ENCODE results near the gene CDA.

DNA sequence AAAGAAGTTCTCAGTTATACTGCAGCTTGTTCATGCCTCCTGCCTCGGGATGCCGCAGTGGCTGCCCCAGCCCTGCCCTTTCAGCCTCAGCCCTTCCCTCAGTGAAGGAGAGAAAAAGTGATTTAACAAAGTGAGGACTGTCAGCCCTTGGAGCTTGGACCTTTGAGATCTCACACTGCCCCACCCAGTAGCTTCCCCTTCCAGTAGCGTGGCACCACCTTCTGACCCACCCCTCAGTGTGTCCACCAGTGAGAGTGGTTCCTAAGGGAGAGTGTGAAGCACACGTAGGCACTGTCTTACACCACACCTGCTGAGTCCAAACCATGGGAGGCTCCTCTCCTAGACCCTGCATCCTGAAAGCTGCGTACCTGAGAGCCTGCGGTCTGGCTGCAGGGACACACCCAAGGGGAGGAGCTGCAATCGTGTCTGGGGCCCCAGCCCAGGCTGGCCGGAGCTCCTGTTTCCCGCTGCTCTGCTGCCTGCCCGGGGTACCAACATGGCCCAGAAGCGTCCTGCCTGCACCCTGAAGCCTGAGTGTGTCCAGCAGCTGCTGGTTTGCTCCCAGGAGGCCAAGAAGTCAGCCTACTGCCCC is at the start of gene CDA:
- no peak for TF ChIP-seq POLR2A (IDR thresholded peaks at IDR 0.05)
- TF ChIP-seq, protein P1, sequence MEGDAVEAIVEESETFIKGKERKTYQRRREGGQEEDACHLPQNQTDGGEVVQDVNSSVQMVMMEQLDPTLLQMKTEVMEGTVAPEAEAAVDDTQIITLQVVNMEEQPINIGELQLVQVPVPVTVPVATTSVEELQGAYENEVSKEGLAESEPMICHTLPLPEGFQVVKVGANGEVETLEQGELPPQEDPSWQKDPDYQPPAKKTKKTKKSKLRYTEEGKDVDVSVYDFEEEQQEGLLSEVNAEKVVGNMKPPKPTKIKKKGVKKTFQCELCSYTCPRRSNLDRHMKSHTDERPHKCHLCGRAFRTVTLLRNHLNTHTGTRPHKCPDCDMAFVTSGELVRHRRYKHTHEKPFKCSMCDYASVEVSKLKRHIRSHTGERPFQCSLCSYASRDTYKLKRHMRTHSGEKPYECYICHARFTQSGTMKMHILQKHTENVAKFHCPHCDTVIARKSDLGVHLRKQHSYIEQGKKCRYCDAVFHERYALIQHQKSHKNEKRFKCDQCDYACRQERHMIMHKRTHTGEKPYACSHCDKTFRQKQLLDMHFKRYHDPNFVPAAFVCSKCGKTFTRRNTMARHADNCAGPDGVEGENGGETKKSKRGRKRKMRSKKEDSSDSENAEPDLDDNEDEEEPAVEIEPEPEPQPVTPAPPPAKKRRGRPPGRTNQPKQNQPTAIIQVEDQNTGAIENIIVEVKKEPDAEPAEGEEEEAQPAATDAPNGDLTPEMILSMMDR (IDR thresholded peaks at IDR 0.05), result no peak
- TF ChIP-seq POLR2AphosphoS5 (IDR thresholded peaks at IDR 0.05), result no peak
